CD4-positive, alpha-beta T cell treated with Interleukin-12 subunit alpha and Interleukin-12 subunit beta, for 1 hour (primary cell): ENCODE measurements around the gene OMP.

Experiments used
- DNase-seq: peaks from one replicate; pipeline ENCODE4 v3.0.0-alpha.2; 2020

The OMP gene

DNA sequence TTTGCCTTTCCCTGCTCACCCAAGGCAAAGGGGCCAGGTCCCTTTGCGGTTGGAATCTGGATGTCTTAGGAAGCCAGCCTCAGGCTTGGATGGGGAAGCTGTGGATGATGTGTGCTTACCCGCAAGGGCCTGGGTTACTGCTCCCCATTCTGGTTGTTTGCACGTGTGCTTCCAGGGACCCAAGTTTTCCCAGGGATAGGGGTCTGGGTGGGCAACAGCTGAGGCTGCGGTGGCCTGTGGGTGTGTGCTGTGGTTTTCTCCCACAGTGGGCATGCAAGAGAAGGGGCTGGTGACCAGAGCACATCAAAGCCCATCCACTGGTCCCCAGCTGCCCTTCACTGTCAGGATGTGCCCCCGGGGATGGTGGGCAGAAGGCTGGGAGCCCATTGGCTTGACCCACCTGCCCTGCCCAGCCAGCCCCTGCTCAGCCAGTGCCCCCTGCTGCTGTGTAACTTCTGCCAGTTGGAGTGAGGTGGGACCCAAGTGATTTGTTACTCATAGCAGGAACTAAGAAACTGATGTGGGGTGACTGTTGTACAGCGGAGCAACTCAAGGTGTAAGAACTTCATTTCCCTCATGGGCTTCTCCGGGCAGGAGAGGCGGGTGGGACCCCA, 32.6 kb upstream of the OMP start:
- no peak for DNase-seq

DNA sequence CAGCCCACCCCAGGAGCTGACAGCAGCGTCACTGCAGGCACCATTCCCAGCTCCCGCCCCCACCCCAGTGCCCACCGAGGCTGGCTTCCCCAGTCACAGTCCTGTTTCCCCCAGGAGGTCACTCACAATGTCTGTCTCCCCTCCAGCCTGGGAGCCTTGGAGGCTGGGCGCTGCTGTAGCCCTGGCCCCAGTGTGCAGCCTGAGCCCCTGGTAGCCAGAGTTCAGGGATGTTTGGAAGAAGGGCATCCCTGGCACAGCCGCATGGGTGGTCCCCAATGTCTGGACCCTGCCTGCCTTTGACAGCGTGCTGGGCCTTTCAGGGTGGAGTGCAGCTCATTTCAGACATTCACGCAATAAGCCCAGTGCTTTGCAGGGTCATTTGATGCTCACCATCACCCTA, 31.6 kb upstream of the OMP start:
- DNase-seq, result no peak

DNA sequence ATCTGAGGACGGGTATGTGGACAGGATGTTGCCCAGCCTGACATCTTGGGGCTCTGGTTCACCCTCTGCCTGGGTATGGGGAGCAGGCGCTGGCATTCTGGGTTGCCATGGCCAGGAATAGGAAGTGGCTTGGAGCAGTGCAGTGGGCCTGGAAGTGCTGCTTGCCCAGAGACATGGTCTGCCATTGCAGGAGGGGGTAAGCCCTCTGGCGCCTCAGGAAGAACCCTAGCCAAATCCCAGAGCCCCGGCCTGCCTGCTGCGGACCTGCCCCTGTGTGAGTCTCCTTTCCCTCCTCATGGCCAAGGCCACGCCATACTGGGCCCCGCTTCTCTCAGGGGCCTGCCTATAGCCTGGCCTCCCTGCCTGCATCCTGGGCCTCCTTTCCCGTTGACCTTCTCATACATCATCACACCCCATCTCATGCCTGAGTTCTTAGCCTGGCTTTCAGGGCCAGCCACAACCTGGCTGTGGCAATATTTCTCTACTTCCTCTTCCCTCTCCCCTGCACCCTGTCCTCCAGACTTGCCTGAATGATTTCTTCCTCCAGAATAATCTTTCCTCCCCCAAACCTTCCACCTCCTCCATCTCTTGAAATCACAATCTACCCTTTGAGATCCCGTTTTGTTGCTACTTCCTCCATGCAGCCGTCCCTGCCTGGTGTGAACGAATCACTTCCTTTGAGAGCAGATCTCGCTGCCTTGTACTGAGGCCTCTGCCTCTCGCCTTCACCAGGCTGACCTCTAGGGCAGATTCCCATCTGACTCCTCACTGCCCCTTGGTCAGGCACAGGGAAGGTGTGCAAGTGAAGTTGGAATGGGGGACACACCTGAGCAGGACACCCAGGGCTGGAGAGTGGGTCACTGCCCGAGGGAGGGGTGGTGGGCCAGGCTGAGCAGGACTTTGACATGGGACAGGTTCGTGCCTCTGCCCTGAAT, 30.7 kb upstream of the OMP start:
- no peak for DNase-seq

DNA sequence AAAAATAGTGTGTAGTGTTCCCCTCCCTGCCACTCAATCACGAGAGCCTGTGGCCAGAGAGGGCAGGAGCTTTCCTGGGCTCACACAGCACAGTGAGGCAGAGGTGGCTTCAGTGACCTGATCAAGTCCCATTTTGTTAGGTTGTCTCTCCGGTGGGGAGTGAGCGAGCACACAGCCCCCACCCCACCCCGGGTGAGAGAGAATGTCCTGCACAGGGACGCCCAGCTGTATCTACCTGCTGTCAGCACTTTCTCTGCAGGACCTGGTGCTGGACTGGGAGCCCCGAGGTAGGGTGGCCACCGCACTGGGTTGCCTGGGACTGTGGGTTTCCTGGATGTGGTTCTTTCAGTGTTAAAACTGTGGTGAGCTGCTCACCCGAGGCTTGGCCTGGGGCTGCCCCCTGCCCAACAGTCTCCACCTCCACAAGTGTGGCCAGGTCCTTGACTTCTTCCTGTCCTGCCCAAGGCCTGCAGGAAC, 29.8 kb upstream of the OMP start:
- no peak for DNase-seq

DNA sequence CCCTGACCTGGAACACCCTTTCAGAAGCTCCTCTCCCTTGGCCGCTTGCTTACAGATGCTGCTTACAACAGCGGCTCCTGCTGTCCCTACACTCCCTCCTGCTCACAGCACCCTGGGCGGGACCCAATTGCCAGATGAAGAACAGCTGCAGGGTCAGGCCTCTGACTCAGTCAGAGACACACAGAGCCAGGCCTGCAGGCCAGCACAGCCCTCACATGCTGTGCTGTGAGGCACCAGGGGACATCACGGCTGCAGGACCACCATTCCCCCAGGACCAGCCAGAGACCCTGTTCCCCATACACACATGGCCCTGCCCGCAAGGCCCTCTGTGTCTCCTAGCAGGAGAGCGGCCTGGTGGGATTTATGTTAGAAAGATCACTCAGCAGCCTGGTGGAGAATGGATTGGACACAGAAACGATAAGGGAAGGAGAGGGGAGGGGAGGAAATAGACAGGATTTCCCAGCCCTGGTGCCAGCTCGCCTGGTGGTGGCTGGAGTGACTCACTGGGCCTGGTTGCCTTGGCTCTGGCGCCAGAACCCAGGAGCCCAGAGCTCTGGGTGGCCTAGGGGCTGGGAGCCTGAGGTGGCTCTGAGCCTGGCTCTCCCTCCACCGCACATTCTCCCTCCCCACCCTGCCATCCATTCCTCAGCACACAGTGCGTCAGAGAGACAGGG, 29.2 kb upstream of the OMP start:
- no peak for DNase-seq

DNA sequence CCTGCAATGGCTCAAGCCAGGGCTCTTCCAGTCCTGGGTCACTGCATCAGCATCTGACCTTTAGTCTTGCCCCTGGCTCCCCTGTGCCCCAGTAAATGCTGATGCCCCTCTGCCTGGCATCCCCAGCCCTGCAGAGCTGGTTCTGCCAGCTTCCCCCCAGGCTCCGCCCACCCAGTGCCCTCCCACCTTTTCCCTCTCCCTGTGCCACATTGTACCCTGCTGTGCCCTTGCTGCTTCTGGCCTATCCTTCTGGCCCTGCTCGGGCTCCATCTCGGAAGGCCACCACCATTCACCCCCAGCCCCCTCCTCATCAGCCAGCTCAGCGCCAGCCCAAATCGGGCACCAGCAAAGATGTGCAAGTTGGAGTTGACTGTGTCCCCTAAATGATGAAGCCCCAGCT, 28.4 kb upstream of the OMP start:
- no peak for DNase-seq

DNA sequence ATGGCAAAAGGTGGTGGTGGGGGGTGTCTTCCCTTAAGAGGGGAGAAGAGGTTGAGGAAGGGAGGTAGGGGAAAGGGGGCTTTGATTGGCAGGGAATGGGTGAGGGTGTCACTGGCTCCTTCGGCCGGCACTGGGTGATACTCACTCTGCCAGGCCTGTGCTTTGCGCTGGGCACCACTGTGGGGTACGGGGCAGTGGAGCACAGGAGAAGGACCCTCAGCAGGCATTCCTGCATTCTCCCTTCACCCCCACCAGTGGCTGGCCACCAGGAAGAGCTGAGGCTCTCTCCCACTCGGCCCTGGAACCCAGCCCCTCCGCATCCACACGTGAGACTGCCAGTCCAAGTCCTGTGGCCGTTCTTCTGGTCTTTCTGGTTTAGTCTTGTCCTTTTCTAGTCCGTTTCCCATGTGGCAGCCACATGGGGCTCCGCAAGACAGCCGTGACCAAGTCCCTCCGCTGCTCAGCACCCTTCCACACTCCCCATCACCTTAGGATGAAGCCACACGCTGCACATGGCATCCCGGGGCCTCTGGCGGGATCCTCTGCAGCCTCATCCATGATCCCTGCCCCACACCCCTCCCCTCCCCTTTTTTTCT, 27.9 kb upstream of the OMP start:
- DNase-seq, result no peak

DNA sequence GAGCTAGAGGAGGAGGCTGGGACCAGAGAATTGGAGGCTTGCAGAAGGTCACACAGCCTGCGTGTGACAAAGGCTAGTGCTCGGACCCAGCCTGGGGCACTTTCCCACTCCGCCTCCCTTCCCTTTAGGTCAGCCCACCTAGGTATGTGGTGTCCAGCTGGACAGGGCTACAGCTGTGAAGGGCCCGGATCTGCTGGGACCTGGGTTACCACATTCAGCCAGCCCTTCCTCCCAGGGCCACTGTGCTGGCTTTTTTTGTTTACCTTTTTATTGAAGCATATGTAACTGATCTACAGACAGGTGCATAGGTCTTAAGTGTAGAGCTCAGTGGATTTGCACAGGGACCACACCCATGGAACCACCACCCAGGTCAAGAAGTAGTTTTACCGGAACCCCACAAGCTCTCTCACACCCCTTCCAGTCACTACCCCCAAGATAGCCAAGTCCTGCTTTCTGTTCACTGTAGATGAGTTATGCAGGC, 27.2 kb upstream of the OMP start:
- no peak for DNase-seq

DNA sequence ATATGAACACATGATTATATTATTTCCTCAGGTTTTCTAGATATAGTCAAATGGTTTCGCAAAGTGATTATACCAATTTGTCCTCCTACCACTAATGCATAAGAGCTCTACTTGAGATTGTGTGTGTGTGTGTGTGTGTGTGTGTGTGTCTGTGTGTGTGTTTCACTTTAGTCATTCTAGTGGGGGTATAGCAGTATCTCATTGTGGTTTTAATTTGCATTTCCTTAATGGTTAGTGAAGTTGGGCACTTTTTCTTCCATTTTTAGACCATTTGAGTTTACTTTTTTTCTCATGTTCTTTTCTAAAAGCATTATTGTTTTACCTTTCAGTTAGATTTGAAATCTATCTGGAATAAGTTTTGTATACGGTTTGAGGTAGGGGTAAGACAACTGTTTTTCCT, 23.0 kb upstream of the OMP start:
- no peak for DNase-seq

DNA sequence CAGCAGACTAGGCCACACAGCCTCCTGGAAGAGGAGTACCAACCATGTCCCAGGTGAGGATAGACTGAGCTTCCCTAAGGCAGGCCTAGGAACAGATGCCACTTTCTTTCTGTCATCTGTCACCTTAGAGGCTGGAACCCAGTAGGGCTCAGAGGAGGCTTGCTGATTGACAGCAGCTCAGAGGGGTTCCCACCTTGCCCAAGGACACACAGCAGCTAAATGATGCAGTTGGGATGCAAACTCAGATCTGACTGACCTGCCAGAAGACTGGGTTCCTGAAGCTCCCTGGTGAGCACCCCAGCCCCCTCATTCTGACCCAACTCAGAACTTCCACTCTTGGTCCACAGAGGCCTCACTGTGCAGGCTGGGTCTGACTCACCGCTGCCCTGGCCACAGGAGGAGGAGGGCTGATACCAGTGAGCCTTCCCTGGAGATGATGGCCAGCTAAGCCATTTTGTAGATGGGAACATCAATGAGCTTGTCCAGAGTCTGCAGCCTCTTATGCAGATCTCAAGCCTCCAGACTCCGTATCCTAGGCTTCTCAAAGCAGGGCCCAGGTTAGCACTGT, 21.9 kb upstream of the OMP start:
- no peak for DNase-seq

DNA sequence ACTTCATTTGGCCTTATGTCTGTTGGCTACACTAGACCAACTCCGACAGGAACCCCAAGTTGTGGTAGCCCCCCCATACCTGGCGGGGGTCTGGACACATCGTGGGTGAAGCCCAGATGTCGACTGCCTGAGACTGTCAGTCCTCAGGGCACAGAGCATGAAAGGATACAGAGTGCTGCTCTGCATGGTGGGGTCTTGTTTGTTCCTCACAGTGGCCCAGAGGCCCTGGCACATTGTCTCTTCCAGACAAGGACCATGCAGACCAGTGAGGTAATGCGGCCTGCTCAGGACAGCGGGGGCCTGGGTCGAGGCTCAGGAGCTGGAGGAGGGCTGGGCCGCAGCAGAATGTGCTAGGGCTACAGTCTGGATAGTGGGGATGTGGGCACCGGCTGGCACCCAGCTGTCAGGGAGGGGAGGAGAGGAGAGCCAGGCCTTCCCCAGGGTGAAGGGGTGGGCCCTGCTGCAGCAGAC, 21.2 kb upstream of the OMP start:
- DNase-seq, result no peak

DNA sequence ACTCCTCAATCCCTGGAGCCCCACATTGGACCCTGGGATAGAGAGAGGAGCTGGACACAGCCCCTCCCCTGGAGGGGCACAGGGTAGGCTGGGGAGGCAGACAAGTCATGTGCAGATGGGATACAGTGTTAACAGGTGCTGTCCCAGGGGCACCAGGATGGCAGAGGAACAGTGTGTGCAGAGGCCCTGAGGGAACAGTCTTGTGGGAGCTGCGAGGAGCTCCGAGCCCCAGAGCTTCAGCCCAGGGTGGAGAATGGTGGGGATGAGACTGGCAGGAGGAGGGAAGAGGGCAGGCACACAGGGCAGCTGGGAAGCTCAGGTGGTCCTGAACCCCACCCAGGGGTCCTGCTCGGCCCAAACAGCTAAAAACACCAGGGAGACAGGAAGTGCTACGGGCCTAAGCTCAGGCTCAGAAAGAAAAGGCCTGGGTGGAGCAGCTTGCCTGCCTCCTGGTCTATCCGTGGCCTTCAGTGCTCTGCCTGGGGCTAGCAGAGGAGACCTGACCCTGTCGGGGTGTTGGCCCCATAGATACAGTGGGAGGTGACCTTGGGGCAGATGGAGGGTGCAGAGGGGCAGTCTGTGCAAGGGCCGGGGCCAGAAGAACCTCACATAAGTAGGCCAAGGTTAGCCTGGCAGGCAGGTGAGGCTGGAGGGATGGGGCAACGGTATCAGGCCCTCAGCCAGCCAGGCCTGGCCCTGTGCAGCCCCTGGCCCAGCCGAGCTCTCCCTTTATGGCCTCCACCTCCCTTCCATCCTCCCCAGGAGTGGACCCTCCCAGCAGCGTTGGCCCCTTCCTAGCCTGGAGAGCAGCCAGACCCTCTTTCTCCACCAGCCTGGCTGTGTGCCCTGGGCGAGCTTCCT, 20.4 kb upstream of the OMP start:
- no peak for DNase-seq

DNA sequence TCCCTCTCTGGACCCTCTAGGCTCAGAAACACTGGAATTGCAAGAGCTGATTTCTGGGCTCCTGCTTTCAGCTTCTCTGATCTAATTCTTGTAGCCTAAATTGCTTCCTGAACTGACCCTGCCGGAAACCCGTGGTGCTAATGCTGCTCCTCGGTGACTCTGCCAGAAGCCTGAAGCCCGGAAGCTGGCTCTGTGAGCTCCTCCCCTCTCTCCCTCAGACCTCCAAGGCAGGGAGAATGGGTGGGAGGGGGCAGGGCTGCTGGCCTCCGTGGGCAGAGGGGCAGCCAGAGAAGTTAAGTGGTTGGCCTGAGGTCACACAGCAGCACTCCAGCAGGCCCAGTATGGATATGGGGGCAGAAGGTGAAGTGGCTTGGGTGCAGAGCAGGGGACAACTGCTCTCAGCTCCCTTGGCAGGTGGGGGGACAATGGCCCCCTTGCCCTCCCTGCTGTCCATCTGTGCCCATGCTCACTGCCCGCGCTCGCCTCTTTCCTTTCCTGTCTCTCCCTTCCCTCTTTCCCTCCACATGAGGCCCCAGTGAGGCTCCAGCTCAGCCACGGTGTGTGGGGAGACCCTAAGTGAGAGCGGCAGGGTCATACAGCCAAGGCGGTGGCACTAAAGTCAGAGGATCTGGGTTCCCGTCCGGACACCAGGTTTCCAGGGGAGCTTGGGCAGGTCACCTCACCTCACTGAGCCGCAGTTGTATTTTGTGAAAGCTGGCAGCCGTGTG, 19.6 kb upstream of the OMP start:
- peak; percentile 44 for DNase-seq

DNA sequence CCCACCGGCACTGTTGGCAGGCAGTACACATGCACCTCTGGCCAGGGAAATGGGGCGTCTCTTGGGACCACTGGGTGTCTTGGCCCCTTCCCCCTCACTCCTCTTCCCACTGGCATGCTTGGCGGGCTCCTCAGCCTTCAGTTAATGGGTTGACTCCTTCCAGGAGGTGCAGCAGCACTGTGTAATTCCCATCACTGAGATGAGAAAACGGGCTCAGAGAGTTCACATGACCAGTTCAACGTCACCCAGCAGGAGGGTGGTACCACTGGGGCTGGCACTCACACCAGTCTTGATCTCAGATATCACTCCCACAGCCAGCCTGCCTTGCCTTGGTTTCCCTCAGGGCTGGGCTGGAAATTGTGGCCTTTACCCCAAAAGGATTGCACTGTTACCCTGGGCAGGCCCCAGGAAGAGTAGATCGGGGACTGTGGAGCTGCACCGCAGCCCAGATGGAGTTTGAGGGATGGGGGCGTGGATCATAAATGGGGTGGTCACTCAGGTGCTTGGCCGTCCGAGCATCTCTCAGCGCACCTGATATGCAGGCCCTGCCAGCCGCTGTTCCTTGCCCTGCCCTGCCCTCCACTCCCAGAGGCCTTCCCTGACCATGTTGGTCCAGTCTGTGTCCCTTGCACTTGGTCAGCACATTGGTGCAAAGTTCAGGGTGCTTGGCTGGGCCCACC, 18.9 kb upstream of the OMP start:
- DNase-seq, result no peak

DNA sequence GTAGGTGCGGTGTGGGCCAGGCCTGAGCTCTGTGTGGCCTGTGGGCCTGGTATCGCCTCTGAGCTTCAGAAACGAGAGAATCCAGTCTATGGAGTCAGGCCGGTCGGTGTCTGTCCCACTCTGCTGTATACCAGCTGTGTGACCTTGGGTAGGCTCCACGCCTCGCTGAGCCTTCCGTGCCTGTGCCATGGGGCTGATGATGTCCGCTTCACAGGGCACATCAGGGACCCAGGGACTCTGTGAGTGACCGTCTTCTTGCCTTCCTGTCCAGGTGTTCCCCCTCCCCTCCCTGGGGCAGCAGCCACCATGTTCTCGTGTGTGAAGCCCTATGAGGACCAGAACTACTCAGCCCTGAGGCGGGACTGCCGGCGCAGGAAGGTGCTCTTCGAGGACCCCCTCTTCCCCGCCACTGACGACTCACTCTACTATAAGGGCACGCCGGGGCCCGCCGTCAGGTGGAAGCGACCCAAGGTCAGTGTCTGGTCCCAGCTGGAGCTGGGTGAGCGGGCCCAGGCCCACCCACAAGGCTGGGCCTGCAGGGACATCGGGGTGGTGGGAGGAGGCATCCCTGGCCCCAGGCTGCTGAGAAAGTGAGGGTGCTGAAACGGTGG, 18.0 kb upstream of the OMP start:
- no peak for DNase-seq

DNA sequence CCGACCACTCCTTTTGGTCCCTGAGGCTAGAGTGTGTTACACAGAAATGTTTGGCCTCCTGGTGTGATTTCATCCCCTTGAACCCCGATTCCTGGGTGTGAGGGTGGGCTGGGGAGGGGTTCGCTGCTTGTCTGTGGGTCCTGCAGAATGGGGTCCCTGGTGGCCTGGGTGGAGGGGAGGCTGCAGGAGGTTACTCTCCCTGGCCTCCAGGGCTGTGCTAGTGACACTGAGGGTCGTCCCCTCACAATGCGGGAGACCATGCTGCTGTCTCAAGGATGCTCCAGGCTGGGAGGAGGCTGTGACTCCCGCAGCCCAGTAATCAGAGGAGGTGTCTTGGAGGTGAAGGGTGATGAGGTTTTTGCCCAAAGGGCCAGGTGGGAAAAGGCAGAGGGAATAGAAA, 17.0 kb upstream of the OMP start:
- DNase-seq, result no peak

DNA sequence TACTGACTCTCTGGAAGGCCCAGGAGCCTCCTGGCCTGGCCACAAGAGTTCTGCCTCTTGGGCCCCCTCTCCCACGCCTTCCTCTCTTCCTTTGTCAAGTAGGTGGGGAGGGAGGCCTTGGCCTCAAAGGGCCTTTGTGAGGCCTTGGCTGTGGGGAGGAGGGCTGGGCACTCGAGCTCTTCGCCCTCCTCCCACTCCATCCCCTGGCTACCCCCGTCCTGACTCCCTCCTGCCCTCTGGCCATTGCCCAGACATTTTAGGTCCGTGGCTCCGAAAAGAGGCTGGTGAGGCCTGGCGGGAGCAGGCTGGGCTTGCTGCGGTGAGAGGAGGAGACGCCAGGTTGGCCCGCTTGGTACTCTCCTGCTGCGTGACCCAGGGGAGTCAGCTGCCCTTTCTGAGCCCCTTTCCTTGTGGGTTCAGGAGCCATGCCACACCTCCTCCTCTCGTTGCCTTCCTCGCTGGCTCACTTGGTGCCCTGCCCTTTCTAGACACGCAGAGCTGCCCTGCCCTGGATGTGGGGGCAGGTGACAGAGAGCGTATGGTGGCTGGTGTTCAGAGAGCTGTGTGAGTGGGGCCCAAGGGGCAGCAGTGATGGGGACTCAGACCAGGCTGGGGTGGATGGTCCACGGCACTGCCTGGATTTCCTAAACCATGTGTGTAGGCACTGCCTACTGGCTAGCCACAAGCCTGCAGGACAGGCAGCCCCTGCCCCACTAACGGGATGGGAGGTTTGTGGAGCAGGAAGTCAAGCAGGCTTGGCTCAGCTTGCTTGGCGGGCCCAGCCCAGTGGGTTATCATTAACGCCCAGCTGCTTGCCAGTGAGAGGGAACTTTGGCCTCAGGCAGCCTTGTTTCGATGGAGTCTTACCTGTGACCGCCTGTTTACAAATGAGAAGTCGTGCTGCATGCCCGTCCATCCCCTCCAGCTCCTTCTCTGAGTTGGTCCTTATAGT, 15.8 kb upstream of the OMP start:
- DNase-seq, result no peak

DNA sequence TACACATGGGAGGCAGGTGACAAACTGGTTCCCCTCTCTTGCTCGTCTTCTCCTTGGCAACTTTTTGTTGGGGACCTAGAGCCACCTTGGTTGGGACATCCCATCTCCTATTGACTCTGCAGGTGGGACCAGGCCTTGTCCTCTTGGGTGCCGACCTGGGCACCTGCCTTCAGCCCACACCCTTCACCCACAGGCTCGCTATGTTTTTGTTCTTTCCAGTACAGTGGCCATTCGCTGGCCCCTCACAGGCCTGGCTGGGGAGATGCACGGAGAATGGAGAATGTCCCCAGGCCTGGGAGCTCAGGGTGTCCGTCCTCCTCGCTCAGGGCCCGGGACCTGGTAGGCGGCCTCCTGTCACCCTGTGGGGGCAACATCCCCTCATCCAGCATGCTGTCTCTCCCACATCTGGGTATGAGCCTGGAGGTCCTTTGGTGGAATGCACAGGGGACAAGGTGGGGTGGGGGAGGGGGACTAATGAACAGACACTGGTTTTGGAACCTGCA, 14.9 kb upstream of the OMP start:
- no peak for DNase-seq
